Central memory CD8-positive, alpha-beta T cell (primary cell): ENCODE data around the gene SLC25A45.
"Not testable (repeated sequence)": the region's sequence is repeated elsewhere in the genome, so short reads cannot be mapped to it uniquely, and the experiment has no call there.

Source experiments
- ATAC-seq: fragments of 150-1000 bp; cut with Tn5 transposase; replicated peaks from 2 replicates; pipeline ENCODE4 v1.10.0; 2022; ENCODE audit warnings: mild to moderate bottlenecking, moderate FRiP score, moderate number of reproducible peaks; ENCODE audit not compliant: poor library complexity, severe bottlenecking; ENCODE audit errors: extremely low read depth
- DNase-seq, 2 donors: peaks; one replicate each; pipeline ENCODE4 v3.0.0; 2021; ENCODE audit warnings: low spot score in 2 of 2
- H3K27ac Mint-ChIP-seq: one replicate; pipeline ENCODE4 v1.8.0; 2022; ENCODE audit warnings: low read depth, mild to moderate bottlenecking, moderate library complexity, mixed read lengths
- H3K27me3 Mint-ChIP-seq: one replicate; pipeline ENCODE4 v1.8.0; 2022; ENCODE audit warnings: mixed read lengths
- H3K36me3 Mint-ChIP-seq: one replicate; pipeline ENCODE4 v1.8.0; 2022; ENCODE audit warnings: mild to moderate bottlenecking, moderate library complexity, mixed read lengths; ENCODE audit not compliant: insufficient read depth
- H3K4me1 Mint-ChIP-seq: one replicate; pipeline ENCODE4 v1.8.0; 2022; ENCODE audit warnings: mixed read lengths
- H3K4me3 Mint-ChIP-seq: one replicate; pipeline ENCODE4 v1.8.0; 2022; ENCODE audit warnings: mild to moderate bottlenecking, moderate library complexity, mixed read lengths
- H3K9me3 Mint-ChIP-seq: one replicate; pipeline ENCODE4 v1.8.0; 2022; ENCODE audit warnings: mixed read lengths

The SLC25A45 gene

GRCh38 chr11:65354265-65355012 is 28.0 kb downstream of the SLC25A45 start, which contains the start of gene TIGD3:
Gene TIGD3 (plus strand): TSS chr11:65354751. CDS start chr11:65355809, 1,058 bp downstream.
- DNase-seq = peak; percentile 92 to 93
- no peaks in the 10 kb centered on the region for H3K9me3 Mint-ChIP-seq
- ATAC-seq = peak; percentile 98
- peaks cover 21% of the 10 kb centered on the region for H3K4me1 Mint-ChIP-seq
- H3K27ac Mint-ChIP-seq = peak within 1 kb of the TSS; percentile 88
- no peaks in the 10 kb centered on the region for H3K27me3 Mint-ChIP-seq
- H3K36me3 Mint-ChIP-seq = peaks cover 25% of the 10 kb centered on the region
- peak within 1 kb of the TSS; percentile 91 for H3K4me3 Mint-ChIP-seq

DNA sequence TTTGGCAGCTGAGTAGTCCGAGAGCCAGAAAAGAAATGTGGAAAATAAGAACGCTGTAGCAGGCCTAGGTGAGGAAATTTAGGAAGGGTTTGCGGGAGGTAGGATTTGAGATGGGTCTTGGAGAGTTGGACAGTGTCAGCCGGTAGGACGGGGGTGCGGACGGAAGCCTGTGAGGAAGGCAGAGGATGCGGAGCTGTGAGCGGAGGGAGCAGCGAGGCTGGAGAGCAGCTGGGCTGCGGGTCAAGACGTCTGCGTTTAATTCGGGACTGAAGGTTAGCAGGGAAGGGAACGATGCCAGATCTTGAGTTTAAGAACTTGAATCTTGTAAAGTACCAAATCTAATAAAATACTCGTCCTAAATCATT is 28.6 kb downstream of the SLC25A45 start:
- Mint-ChIP-seq H3K27ac (peak overlapping the region; percentile 88), H3K4me1 (peaks cover 21% of the 10 kb centered on the region), H3K4me3 (peak overlapping the region; percentile 91), H3K9me3 (no peaks in the 10 kb centered on the region), H3K27me3 (no peaks in the 10 kb centered on the region), H3K36me3 (peaks cover 30% of the 10 kb centered on the region)
- ATAC-seq = no peak
- DNase-seq = no peak

GRCh38 chr11:65353376-65353775 is 29.1 kb downstream of the SLC25A45 start:
- peak overlapping the region; percentile 88 for H3K27ac Mint-ChIP-seq
- ATAC-seq (no peak), DNase-seq (no peak)
- H3K4me3 Mint-ChIP-seq = peak overlapping the region; percentile 91
- H3K4me1 Mint-ChIP-seq = peaks cover 21% of the 10 kb centered on the region
- no peaks in the 10 kb centered on the region for H3K9me3 Mint-ChIP-seq
- no peaks in the 10 kb centered on the region for H3K27me3 Mint-ChIP-seq
- H3K36me3 Mint-ChIP-seq = peaks cover 35% of the 10 kb centered on the region

- DNase-seq = no peak
- H3K27ac Mint-ChIP-seq = peak overlapping the region; percentile 57
- H3K27me3 Mint-ChIP-seq = no peaks in the 10 kb centered on the region
- no peak for ATAC-seq
- H3K36me3 Mint-ChIP-seq = peaks cover 38% of the 10 kb centered on the region
- H3K4me3 Mint-ChIP-seq = no peak overlapping the region
- peaks cover 21% of the 10 kb centered on the region for H3K4me1 Mint-ChIP-seq
- no peaks in the 10 kb centered on the region for H3K9me3 Mint-ChIP-seq
These were observed 29.7 kb downstream of the SLC25A45 start for GRCh38 chr11:65352783-65353182.

DNA sequence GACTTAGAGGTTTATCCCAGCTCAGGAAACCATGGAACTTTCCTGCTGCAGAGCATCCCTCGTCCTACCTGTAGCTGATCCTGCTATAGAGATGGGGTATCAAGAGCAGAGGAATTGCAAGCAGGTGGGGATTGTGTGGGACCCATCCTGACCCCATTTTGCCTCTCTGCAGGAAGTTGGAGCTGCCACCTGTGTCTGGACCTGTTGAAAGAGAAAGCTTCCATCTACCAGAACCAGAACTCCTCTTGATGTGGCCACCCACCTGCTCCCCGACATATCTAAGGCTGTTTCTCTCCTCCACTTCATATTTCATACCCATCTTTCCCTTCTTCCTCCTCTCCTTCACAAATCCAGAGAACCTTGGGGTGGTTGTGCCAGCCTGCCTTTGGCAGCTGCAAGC is 30.9 kb downstream of the SLC25A45 start:
- H3K36me3 Mint-ChIP-seq = peaks cover 43% of the 10 kb centered on the region
- ATAC-seq (no peak), DNase-seq (no peak)
- H3K4me3 Mint-ChIP-seq = no peak overlapping the region
- no peak overlapping the region for H3K27ac Mint-ChIP-seq
- no peaks in the 10 kb centered on the region for H3K9me3 Mint-ChIP-seq
- H3K27me3 Mint-ChIP-seq = no peaks in the 10 kb centered on the region
- peaks cover 21% of the 10 kb centered on the region for H3K4me1 Mint-ChIP-seq

DNA sequence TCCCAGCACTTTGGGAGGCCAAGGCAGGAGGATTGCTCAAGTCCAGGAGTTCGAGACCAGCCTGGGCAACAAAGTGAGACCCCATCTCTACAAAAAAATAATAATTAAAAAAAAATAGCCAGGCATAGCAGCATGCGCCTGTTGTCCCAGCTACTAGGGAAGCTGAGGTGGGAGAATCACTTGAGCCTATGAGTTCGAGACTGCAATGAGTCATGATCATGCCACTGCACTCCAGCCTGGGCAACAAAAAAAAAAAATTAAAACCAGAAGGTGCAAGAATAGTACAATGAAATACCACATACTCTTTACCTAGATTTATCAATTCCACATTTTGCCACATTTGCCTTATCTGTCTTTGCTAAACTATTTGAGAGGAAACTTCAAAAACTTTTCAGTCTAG is 40.6 kb downstream of the SLC25A45 start:
- Mint-ChIP-seq H3K27ac (no peak overlapping the region), H3K4me1 (peaks cover 26% of the 10 kb centered on the region), H3K4me3 (no peak overlapping the region), H3K9me3 (no peaks in the 10 kb centered on the region), H3K36me3 (peaks cover 58% of the 10 kb centered on the region), H3K27me3 (no peaks in the 10 kb centered on the region)
- DNase-seq (no peak), ATAC-seq (no peak)

DNA sequence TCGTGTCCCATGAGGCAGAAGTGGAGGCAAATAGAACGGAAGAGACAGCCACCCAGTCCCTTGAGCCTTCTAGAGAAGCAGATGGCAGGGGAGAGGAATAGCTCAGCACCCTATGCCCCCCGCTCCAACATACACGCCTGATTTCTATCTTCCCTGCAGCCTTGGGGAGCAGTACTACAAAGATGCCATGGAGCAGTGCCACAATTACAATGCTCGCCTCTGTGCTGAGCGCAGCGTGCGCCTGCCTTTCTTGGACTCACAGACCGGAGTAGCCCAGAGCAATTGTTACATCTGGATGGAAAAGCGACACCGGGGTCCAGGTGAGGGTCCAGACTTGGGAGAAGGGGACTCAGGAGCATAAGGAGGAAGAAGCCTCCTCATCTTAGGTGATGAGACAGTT is 42.2 kb downstream of the SLC25A45 start:
- H3K9me3 Mint-ChIP-seq = no peaks in the 10 kb centered on the region
- ATAC-seq = no peak
- H3K4me1 Mint-ChIP-seq = peaks cover 31% of the 10 kb centered on the region
- H3K27ac Mint-ChIP-seq = peak overlapping the region; percentile 33
- no peaks in the 10 kb centered on the region for H3K27me3 Mint-ChIP-seq
- H3K4me3 Mint-ChIP-seq = no peak overlapping the region
- H3K36me3 Mint-ChIP-seq = peaks cover 47% of the 10 kb centered on the region
- no peak for DNase-seq

DNA sequence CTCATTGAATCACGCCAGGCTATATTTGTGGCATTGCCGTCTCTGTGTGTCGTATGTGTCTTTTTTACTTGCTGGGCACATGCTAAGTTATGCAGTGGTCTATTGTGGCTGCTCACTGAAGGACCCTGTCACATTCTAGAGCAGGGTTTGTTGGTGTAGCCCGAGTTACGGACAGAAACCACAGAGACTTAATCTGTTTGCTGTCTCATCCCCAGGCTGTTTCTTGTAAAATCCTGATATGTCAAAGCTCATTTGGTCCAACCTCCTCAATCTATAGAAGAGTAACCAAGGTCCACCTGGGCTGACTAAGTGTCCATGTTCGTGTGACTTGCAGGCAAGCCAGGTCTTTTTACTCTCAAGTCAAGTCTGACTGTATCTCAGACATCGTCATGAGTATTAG is 43.8 kb downstream of the SLC25A45 start:
- H3K27ac Mint-ChIP-seq = no peak overlapping the region
- DNase-seq (no peak), ATAC-seq (no peak)
- H3K4me3 Mint-ChIP-seq = no peak overlapping the region
- H3K4me1 Mint-ChIP-seq = peaks cover 40% of the 10 kb centered on the region
- H3K9me3 Mint-ChIP-seq = no peaks in the 10 kb centered on the region
- peaks cover 42% of the 10 kb centered on the region for H3K36me3 Mint-ChIP-seq
- no peaks in the 10 kb centered on the region for H3K27me3 Mint-ChIP-seq

GRCh38 chr11:65334696-65335295 is 47.6 kb downstream of the SLC25A45 start:
- ATAC-seq = no peak
- H3K36me3 Mint-ChIP-seq = peaks cover 24% of the 10 kb centered on the region
- H3K27ac Mint-ChIP-seq = peak overlapping the region; percentile 94
- DNase-seq = no peak
- no peaks in the 10 kb centered on the region for H3K27me3 Mint-ChIP-seq
- H3K9me3 Mint-ChIP-seq = no peaks in the 10 kb centered on the region
- peak overlapping the region; percentile 95 for H3K4me3 Mint-ChIP-seq
- H3K4me1 Mint-ChIP-seq = peaks cover 39% of the 10 kb centered on the region

DNA sequence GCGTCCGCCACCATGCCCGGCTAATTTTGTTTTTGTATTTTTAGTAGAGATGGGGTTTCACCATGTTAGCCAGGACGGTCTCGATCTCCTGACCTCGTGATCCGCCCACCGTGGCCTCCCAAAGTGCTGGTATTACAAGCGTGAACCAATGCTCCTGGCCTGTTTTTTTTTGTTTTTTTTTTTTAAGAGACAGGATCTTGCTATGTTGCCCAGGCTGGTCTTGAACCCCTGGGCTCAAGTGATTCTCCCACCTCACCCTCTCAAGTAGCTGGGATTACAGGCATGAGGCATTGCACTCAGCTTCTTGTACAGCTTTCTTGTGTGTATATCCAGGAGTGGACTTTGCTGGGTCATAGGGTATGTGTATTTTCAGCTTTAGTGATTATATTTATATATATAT is 49.9 kb downstream of the SLC25A45 start:
- Mint-ChIP-seq H3K4me1 (peaks cover 26% of the 10 kb centered on the region), H3K36me3 (peaks cover 14% of the 10 kb centered on the region)
- H3K9me3 Mint-ChIP-seq, ATAC-seq, H3K27me3 Mint-ChIP-seq, H3K4me3 Mint-ChIP-seq, DNase-seq, H3K27ac Mint-ChIP-seq: not testable (repeated sequence)

GRCh38 chr11:65330544-65330943 is 51.9 kb downstream of the SLC25A45 start:
- Mint-ChIP-seq H3K27me3 (no peaks in the 10 kb centered on the region), H3K4me3 (no peak overlapping the region), H3K27ac (no peak overlapping the region), H3K9me3 (no peaks in the 10 kb centered on the region), H3K4me1 (peaks cover 24% of the 10 kb centered on the region), H3K36me3 (peaks cover 12% of the 10 kb centered on the region)
- ATAC-seq (no peak), DNase-seq (no peak)

- ATAC-seq (no peak), DNase-seq (peak; percentile 61 to 75)
- Mint-ChIP-seq H3K36me3 (peaks cover 11% of the 10 kb centered on the region), H3K9me3 (no peaks in the 10 kb centered on the region), H3K4me1 (peaks cover 18% of the 10 kb centered on the region), H3K27ac (no peak overlapping the region), H3K4me3 (no peak overlapping the region), H3K27me3 (no peaks in the 10 kb centered on the region)
These were observed 52.5 kb downstream of the SLC25A45 start for GRCh38 chr11:65329944-65330403.

- peaks cover 13% of the 10 kb centered on the region for H3K4me1 Mint-ChIP-seq
- H3K27me3 Mint-ChIP-seq = no peaks in the 10 kb centered on the region
- no peak overlapping the region for H3K27ac Mint-ChIP-seq
- peaks cover 11% of the 10 kb centered on the region for H3K36me3 Mint-ChIP-seq
- DNase-seq (no peak), ATAC-seq (no peak)
- H3K9me3 Mint-ChIP-seq = no peaks in the 10 kb centered on the region
- no peak overlapping the region for H3K4me3 Mint-ChIP-seq
These were observed 53.0 kb downstream of the SLC25A45 start for GRCh38 chr11:65329478-65329877.
